ENCODE results near the gene DEPDC1B. TPM values are rescaled to one million over a fixed set of nuclear protein-coding genes. Genes with fewer than 3 reads are reported as not detected.

DEPDC1B gene
- total and polyA plus RNA-seq, 2 of the 4 experiments (the other 2 are of a cell fraction): 4.4 to 9.3 TPM

- H3K27ac ChIP-seq (ENCODE audit: insufficient read depth, low read length): no peak overlapping the region
- H3K4ac ChIP-seq (ENCODE audit: low read depth, low read length): no peak overlapping the region
- H2BK15ac ChIP-seq (ENCODE audit: low read depth, low read length): no peak overlapping the region
- no peak overlapping the region for H2BK20ac ChIP-seq (ENCODE audit: low read depth, low read length)
- ATAC-seq (ENCODE audit: low read depth) (no peak), DNase-seq (no peak)
- H3K4me1 ChIP-seq (ENCODE audit: control insufficient read depth, insufficient read depth, low read length): no peaks in the 10 kb centered on the region
- no peak overlapping the region for H3K14ac ChIP-seq (replicated peaks; ENCODE audit: low read depth, low read length)
- no peak overlapping the region for H2AFZ ChIP-seq (replicated peaks; ENCODE audit: low read length, poor library complexity)
- H3K56ac ChIP-seq (ENCODE audit: extremely low read depth, insufficient read depth, low read length): no peak overlapping the region
- no peak overlapping the region for H2BK5ac ChIP-seq (ENCODE audit: low read depth, low read length, poor library complexity, severe bottlenecking)
- TF ChIP-seq ELK1 (IDR thresholded peaks at IDR 0.05; ENCODE audit: borderline replicate concordance, low read depth, low read length) (no peak), RFX5 (IDR thresholded peaks at IDR 0.05; ENCODE audit: low read depth, low read length) (no peak), BHLHE40 (IDR thresholded peaks at IDR 0.05; ENCODE audit: low read depth, low read length) (no peak), MAFK (IDR thresholded peaks at IDR 0.05; ENCODE audit: low read depth, low read length) (no peak), CEBPB (IDR thresholded peaks at IDR 0.05; ENCODE audit: low read depth, low read length) (no peak), POLR2A (IDR thresholded peaks at IDR 0.05; ENCODE audit: low read depth, low read length) (no peak), CTCF (conservative IDR thresholded peaks at IDR 0.05; ENCODE audit: low read depth, low read length) (no peak), USF2 (IDR thresholded peaks at IDR 0.05; ENCODE audit: low read depth, low read length) (no peak), MXI1 (IDR thresholded peaks at IDR 0.05; ENCODE audit: borderline replicate concordance, low read depth, low read length) (no peak), RCOR1 (IDR thresholded peaks at IDR 0.05; ENCODE audit: insufficient replicate concordance, low read length) (no peak), RAD21 (IDR thresholded peaks at IDR 0.05; ENCODE audit: low read length) (no peak), MAZ (IDR thresholded peaks at IDR 0.05; ENCODE audit: borderline replicate concordance, low read depth, low read length) (no peak), FOS (IDR thresholded peaks at IDR 0.05; ENCODE audit: low read depth, low read length) (no peak)
- no peak overlapping the region for H2AK9ac ChIP-seq (replicated peaks; ENCODE audit: low read depth, low read length, poor library complexity)
- no peaks in the 10 kb centered on the region; the same call in 1 of the 2 replicates for H3K9me1 ChIP-seq (ENCODE audit: insufficient read depth, low read length)
- no TSS peak for BruUV-seq (replicated peaks)
- H4K91ac ChIP-seq (ENCODE audit: insufficient read depth, low read depth, low read length): no peak overlapping the region
- H2AK5ac ChIP-seq (ENCODE audit: low read depth, low read length): no peak overlapping the region
- H3K27me3 ChIP-seq (ENCODE audit: control insufficient read depth, insufficient read depth, low read length): no peaks in the 10 kb centered on the region
- no peaks in the 10 kb centered on the region for H3K9me3 ChIP-seq (ENCODE audit: control insufficient read depth, insufficient read depth, low read length)
- H3K36me3 ChIP-seq (ENCODE audit: control insufficient read depth, insufficient read depth, low read length): no peaks in the 10 kb centered on the region
- no CpG with 5 or more reads among the region's 1 CpG for WGBS, 2 experiments (ENCODE audit: extremely low coverage in 2 of 2, insufficient read length in 1 of 2)
- POLR2A ChIA-PET (ENCODE audit: unreplicated experiment): no interaction called here
- no peak overlapping the region for H3K9ac ChIP-seq (ENCODE audit: low read depth, low read length)
- H3K4me2 ChIP-seq (ENCODE audit: low read depth, low read length): no peak overlapping the region
- no peak overlapping the region for H2BK120ac ChIP-seq (ENCODE audit: low read depth, low read length)
- no peak overlapping the region for H3K18ac ChIP-seq (ENCODE audit: low read depth, low read length)
- intact Hi-C loops (cut with micrococcal nuclease) (no loop called here), in situ Hi-C loops (cut with MboI; ENCODE audit: low sequenced_read_pairs) (loop anchor here (25.0 kb wide), 2 partner anchors 473 to 623 kb away; partner anchors contain the start of gene SMIM15), dilution Hi-C loops (cut with HindIII; ENCODE audit: low sequenced_read_pairs, unreplicated experiment) (no loop called here)
- no peak overlapping the region for H4K5ac ChIP-seq (ENCODE audit: low read depth, low read length)
- no peaks in the 10 kb centered on the region for H4K20me1 ChIP-seq (ENCODE audit: insufficient read depth, low read length)
- CTCF ChIA-PET: interaction anchor here (2.0 kb wide), 1 partner anchor 10 kb away, joined by 10 read pairs; the partner anchor contains the start of gene DEPDC1B
- no peak overlapping the region for H3K4me3 ChIP-seq (ENCODE audit: insufficient read depth, low read depth, low read length)
- peaks cover 23 to 37% of the 10 kb centered on the region in 2 experiments for H3K79me1 ChIP-seq (ENCODE audit: low read depth in 1 of 2, low read length in 2 of 2)
- H4K8ac ChIP-seq (ENCODE audit: low read depth in 2 of 2, low read length in 2 of 2): no peak overlapping the region
- no peak overlapping the region for H3K23ac ChIP-seq (ENCODE audit: low read depth, low read length)
Observed at GRCh38 chr5:60688980-60689379, 11.0 kb downstream of the DEPDC1B start.

Data from IMR-90 (cell line).